ENCODE results near the gene GPSM3.

Gene GPSM3

GRCh38 chr6:32176476-32177182, 15.8 kb downstream of the GPSM3 start (continued):
- TF ChIP-seq ZNF624 (tag by site-specific recombination; IDR thresholded peaks at IDR 0.05) = no peak
- no peak for TF ChIP-seq ZSCAN4 (tag by site-specific recombination; IDR thresholded peaks at IDR 0.05)
- peak; percentile 32 for TF ChIP-seq KLF17 (tag by site-specific recombination; IDR thresholded peaks at IDR 0.05)
- TF ChIP-seq ZBTB17 (tag by site-specific recombination; IDR thresholded peaks at IDR 0.05) = 0 out of 2 replicates have a peak, but pooled peaks have one; percentile 12
- no peak for TF ChIP-seq ZNF670 (tag by site-specific recombination; IDR thresholded peaks at IDR 0.05; ENCODE audit: low read depth)
- TF ChIP-seq ZNF398 (tag by site-specific recombination; IDR thresholded peaks at IDR 0.05) = peak; percentile 91
- TF ChIP-seq FEZF1 (tag by site-specific recombination; IDR thresholded peaks at IDR 0.05) = no peak
- 0 out of 2 replicates have a peak, but pooled peaks have one; percentile 44 for TF ChIP-seq ZNF391 (tag by site-specific recombination; IDR thresholded peaks at IDR 0.05; ENCODE audit: borderline replicate concordance, low read depth)
- TF ChIP-seq BCL11B (tag by site-specific recombination; IDR thresholded peaks at IDR 0.05; ENCODE audit: low read depth) = 0 out of 2 replicates have a peak, but pooled peaks have one; percentile 5
- TF ChIP-seq ZNF132 (tag by site-specific recombination; IDR thresholded peaks at IDR 0.05; ENCODE audit: borderline replicate concordance) = no peak
- TF ChIP-seq INSM2 (tag by site-specific recombination; IDR thresholded peaks at IDR 0.05) = peak; percentile 70
- no peak for TF ChIP-seq HOXC10 (CRISPR knock-in tag; IDR thresholded peaks at IDR 0.05)
- peak; percentile 48; the same call in 1 of the 2 replicates for TF ChIP-seq ZNF324 (tag by site-specific recombination; IDR thresholded peaks at IDR 0.05)

GRCh38 chr6:32175711-32176475, 16.6 kb downstream of the GPSM3 start, which contains the start of gene AGPAT1:
AGPAT1 (minus strand) TSS chr6:32176084; CDS start chr6:32171496, 4,588 bp downstream.
- ChIA-PET CTCF (interaction anchor here (0.7 to 1.1 kb wide), 2 partner anchors 8 to 57 kb away, joined by 3 read pairs; no protein-coding TSS in a partner anchor), POLR2A (interaction anchor here (0.6 to 2.5 kb wide), 15 partner anchors 10 to 1028 kb away, joined by 3 to 38 read pairs (median 5); partner anchors contain the start of genes ATF6B, FKBPL, HSD17B8 and PBX2)
- H3K4me3 ChIP-seq (ENCODE audit: low read depth, low read length) = peak within 1 kb of the TSS; percentile 76
- peak within 1 kb of the TSS; percentile 82 for H3K27ac ChIP-seq (ENCODE audit: extremely low read depth, low read depth, low read length)
- H3K36me3 ChIP-seq (ENCODE audit: control insufficient read depth in 2 of 2, insufficient read depth in 1 of 2, low read length in 2 of 2) = peaks cover 4 to 29% of the 10 kb centered on the region in 2 experiments; a peak in 2 of 3 replicates
- no peaks in the 10 kb centered on the region for H3K9me3 ChIP-seq (ENCODE audit: control insufficient read depth, insufficient read depth, low read depth, low read length)
- H3K4me1 ChIP-seq (ENCODE audit: control insufficient read depth, insufficient read depth, low read length) = peaks cover 14% of the 10 kb centered on the region
- TF ChIP-seq ZNF24 (tag by site-specific recombination; IDR thresholded peaks at IDR 0.05) = 0 out of 2 replicates have a peak, but pooled peaks have one; percentile 66
- TF ChIP-seq PRDM4 (tag by site-specific recombination; IDR thresholded peaks at IDR 0.05) = 0 out of 2 replicates have a peak, but pooled peaks have one; percentile 11
- no peak for TF ChIP-seq SCRT1 (tag by site-specific recombination; IDR thresholded peaks at IDR 0.05; ENCODE audit: borderline replicate concordance)
- TF ChIP-seq ELK4 (IDR thresholded peaks at IDR 0.05; ENCODE audit: borderline replicate concordance, low read depth, low read length) = 0 out of 2 replicates have a peak, but pooled peaks have one; percentile 34
- peak; percentile 25 for TF ChIP-seq REST (tag by site-specific recombination; IDR thresholded peaks at IDR 0.05)
- peak; percentile 79 for TF ChIP-seq ZNF335 (tag by site-specific recombination; conservative IDR thresholded peaks at IDR 0.05)
- no peak for TF ChIP-seq ZNF776 (tag by site-specific recombination; IDR thresholded peaks at IDR 0.05; ENCODE audit: borderline replicate concordance)
